RKO (cell line): Measurements from ENCODE around the gene NAGLU.
"Not testable (repeated sequence)": the region's sequence is repeated elsewhere in the genome, so short reads cannot be mapped to it uniquely, and the experiment has no call there.

Experiments
- DNase-seq: peaks from one replicate; pipeline ENCODE4 v3.0.0-alpha.2; 2016; ENCODE audit warnings: low spot score

Gene NAGLU

GRCh38 chr17:42545755-42546505, 9.9 kb downstream of the NAGLU start:
- not testable (repeated sequence) for DNase-seq

- no peak for DNase-seq
Observed at GRCh38 chr17:42547001-42547461, 11.0 kb downstream of the NAGLU start.

- DNase-seq, result no peak
Observed at GRCh38 chr17:42547698-42548069, 11.6 kb downstream of the NAGLU start.

DNA sequence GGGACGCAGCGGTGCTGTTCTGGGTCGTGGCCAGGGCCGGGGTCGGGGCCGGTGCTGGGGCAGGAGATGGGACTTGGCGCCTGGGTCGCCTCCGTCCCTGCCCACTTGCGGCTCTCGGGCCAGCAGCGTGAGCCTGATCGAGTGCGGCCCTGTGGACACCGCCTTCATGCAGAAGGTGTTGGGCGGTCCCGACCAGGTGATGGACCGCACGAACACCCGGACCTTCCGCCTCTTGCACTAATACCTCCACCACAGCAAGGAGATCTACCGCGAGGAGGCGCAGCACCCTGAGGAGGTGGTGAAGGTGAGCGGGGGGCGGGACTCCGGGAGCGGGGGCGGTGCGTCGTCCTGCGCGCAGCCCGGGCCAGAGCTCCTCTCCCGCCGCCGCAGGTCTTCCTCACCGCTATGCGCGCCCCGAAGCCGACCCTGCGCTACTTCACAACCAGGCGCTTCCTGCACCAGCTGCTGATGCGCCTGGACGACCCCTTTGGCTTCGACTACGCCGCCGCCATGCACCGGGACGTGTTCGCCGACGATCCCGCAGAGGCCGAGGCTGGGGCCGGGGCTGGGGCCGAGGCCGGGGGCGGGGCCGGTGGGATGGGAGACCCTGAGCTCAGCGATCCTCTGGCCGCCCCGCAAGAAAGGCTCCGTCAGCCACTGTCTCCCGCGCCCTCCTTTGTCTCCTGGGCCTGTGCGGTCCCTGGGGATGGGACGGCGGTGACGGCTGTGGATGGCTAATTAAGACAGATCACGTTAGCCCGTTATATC, 12.2 kb downstream of the NAGLU start:
- no peak for DNase-seq

DNA sequence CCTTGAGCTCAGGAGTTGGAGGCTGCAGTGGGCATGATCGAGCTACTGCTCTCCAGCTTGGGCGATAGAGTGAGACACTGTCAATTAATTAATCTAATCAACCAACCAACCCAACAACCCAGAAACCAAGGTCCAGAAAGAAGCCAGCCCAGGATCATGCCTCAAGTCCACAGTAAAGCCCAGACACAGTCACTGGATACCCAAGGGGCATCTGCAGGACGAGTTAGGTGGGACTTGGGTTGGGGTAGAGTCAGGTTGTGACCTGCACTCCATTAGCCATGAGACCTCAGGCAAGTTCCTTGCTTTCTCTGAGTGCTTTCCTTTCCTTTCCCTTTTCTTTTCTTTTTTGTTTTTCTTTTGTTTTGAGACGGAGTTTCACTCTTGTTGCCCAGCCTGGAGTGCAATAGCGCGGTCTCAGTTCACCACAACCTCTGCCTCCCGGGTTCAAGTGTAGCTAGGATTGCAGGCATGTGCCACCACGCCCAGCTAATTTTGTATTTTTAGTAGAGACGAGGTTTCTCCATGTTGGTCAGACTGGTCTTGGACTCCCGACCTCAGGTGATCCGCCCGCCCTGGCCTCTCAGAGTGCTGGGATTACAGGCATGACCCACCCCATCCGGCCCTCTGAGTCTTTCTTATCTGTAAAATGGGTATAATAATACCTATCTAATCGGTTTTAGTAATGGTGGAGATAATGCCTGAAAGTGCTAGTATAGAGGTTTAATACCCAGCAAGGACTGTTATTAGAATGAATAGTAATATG, 13.1 kb downstream of the NAGLU start:
- DNase-seq, result no peak

DNA sequence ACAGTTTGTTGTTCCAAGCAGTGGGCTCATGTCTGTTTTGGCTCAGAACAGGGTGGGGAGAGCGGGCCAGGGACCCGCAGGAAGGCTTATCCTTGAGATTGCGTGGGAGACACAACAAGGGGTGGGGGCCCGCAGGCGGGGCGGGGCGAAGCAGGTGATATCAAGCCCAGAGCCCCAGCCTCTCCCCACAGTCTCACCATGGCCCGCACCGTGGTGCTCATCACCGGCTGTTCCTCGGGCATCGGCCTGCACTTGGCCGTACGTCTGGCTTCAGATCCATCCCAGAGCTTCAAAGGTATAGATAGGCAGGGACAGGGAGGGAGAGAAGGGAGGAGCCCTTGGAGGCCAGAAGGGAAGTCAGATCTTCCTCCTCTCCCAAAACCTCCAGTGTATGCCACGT, 16.7 kb downstream of the NAGLU start, which contains the start of gene HSD17B1:
Gene HSD17B1, plus strand, starts transcription at position 188 of the 400 bp plus-strand sequence. Its CDS starts 11 bp downstream, at position 199.
- DNase-seq, result not testable (repeated sequence)

DNA sequence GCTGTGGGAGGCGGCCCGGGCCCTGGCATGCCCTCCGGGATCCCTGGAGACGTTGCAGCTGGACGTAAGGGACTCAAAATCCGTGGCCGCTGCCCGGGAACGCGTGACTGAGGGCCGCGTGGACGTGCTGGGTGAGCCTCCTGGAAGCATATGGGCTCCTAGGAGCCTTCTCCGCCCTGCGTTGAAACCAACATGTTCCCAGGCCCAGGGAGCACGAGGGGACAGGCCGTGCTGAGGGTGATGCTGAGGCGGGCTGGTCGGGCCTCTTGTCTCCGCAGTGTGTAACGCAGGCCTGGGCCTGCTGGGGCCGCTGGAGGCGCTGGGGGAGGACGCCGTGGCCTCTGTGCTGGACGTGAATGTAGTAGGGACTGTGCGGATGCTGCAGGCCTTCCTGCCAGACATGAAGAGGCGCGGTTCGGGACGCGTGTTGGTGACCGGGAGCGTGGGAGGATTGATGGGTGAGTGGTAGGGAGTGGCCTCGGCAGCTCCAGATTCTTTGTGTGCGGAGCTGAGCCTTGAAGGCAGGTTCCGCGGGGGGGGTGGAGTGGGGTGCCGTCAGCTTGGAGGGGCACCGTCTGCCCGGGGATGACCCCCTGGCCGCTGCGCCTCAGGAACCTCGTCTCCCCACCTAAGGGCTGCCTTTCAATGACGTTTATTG, 17.2 kb downstream of the NAGLU start:
- peak; percentile 94 for DNase-seq

DNA sequence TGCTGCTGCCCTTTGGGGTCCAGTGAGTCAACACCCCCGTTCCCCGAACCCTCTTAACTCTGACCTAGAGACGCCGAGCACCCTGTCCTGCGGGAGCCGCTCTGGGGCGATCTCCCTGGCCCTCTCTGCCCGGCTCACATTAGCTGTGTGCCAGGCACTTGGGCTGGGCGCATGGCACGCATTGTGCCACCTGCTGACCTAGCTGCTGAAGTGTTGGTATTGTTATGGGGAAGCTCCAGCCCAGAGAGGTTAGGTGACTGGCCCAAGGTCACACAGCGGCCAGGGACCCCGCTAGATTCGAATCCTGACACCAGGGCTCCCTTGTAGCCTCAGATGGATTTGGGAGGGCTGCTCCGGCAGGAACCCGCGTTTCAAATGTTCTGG, 17.8 kb downstream of the NAGLU start:
- peak; percentile 81 for DNase-seq

DNA sequence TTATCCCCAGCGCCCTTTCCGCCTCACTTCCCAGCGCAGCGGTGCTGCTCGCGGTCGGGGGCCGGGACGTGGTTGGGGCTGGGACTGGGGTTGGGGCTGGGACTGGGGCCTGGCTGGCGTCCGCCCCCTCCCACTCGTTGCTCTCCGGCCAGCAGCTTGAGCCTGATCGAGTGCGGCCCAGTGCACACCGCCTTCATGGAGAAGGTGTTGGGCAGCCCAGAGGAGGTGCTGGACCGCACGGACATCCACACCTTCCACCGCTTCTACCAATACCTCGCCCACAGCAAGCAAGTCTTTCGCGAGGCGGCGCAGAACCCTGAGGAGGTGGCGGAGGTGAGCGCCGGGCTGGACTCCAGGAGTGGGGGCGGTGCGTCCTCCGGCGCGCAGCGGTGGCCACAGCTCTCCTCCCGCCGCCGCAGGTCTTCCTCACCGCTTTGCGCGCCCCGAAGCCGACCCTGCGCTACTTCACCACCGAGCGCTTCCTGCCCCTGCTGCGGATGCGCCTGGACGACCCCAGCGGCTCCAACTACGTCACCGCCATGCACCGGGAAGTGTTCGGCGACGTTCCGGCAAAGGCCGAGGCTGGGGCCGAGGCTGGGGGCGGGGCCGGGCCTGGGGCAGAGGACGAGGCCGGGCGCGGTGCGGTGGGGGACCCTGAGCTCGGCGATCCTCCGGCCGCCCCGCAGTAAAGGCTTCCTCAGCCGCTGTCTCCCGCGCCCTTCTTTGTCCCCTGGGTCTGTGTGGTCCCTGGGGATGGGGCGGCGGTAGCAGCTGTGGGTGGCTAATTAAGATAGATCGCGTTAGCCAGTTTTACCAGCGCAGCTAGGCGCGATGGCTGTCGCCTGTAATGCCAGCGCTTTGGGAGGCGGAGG, 18.4 kb downstream of the NAGLU start:
- peak; percentile 89 for DNase-seq

GRCh38 chr17:42555122-42555622, 19.1 kb downstream of the NAGLU start:
- DNase-seq, result no peak

DNA sequence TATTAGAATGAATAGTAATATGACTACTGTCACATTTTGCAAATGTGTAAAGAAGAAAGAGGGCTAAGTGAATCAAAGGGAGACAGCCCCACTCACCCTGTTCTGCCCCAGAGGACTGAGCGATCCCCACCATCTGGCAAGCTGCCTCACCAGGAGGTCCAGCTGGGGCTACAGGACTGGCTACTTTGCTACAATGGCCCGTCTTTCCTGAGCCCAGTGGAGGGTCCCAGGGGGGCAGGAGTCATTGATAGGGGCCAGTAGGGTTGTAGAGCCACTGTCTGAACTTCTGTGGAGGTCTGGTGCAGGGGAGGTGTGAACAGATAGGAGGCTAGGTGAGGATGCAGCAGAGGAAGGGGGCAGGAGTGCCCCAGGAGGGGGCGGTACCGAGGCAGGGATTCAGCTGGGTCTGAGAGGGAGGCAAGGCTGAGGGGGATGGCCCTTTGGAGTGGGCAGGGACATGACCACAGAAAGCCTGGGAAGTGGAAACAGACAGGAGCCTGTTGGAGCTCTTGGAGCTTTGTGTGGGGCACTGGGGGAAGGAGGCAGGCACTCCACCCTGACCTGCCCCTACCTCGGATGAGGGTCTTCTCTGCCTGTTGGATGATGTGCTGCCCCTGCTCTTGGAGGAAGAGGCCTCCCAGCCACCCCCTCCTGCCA, 20.0 kb downstream of the NAGLU start:
- not testable (repeated sequence) for DNase-seq

DNA sequence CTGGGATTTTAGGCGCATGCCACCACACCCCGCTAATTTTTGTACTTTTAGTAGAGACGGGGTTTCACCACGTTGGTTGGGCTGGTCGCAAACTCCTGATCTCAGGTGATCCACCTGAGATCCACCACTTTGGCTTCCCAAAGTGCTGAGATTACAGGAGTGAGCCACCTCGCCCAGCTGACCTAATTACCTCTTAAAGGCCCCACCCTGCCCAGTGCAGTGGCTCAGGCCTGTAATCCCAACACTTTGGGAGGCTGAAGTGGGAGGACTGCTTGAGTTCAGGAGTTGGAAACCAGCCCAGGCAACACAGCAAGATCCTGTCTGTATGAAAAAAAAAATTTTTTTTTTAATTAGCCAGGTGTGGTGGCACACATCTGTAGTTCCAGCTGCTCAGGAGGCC, 23.0 kb downstream of the NAGLU start:
- DNase-seq, result no peak

DNA sequence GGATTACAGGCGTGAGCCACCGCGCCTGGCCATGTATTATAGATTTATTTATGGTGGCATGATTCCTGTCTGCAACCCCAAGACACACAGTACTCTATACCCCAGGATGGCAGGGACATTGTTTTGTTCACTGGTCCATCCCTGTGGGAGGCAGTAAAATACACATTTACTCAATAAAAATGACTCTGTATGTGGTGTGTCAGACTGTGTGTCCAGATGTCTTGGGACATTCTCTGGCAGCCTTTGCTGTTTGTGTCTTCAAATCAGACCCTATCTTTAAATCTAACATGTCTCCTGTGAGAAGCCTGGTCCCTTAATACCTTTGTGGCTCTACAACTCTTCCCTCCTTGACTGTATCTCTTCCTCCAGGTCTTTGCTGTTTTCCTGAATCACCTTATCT, 24.2 kb downstream of the NAGLU start:
- no peak for DNase-seq

GRCh38 chr17:42561897-42562387, 25.9 kb downstream of the NAGLU start, which contains the start of gene COASY:
Gene COASY, plus strand, starts transcription at chr17:42562148. Its CDS starts 475 bp downstream, at chr17:42562623.
- DNase-seq, result peak; percentile 96

GRCh38 chr17:42562388-42563142, 26.5 kb downstream of the NAGLU start:
- DNase-seq, result peak; percentile 68

- peak; percentile 68 for DNase-seq
Observed at GRCh38 chr17:42563143-42563509, 27.1 kb downstream of the NAGLU start.

GRCh38 chr17:42563543-42563942, 27.5 kb downstream of the NAGLU start:
- peak; percentile 45 for DNase-seq

GRCh38 chr17:42563950-42564349, 27.9 kb downstream of the NAGLU start:
- no peak for DNase-seq
